Measurements from ENCODE around the gene PMPCA.

Gene PMPCA

GRCh38 chr9:136439481-136440408 is 29.3 kb downstream of the PMPCA start, which contains the start of gene INPP5E:
INPP5E (minus strand) TSS chr9:136439845; CDS start chr9:136439419, 426 bp downstream.
- H3K27ac ChIP-seq, result peak within 1 kb of the TSS; percentile 91
- peak; percentile 99 for TF ChIP-seq CTCF (conservative IDR thresholded peaks at IDR 0.05)

DNA sequence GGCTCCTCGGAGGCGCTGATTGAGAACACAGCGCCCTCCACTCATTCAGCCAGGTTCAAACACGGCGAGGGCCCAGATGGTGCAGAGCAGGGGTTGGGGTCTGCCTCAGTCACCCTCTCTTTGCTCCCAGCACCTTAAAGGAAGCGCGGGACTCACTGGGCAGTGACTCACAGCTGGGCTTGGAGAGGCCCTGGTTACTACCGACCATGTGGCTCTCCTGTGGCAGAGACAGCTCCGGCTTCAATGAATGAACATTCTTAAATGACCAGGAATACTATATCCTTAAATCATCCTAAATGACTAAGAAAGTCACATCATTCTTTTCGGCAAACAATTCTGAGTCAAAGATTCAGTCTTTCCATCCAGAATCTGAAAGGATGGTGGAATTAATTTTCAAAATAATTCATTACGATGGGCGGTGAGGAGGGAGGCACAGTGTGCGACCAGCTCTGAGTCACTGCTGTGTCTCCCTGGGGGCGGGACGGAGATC is 30.8 kb downstream of the PMPCA start:
- H3K27ac ChIP-seq, result peak overlapping the region; percentile 91
- no peak for TF ChIP-seq CTCF (conservative IDR thresholded peaks at IDR 0.05)

DNA sequence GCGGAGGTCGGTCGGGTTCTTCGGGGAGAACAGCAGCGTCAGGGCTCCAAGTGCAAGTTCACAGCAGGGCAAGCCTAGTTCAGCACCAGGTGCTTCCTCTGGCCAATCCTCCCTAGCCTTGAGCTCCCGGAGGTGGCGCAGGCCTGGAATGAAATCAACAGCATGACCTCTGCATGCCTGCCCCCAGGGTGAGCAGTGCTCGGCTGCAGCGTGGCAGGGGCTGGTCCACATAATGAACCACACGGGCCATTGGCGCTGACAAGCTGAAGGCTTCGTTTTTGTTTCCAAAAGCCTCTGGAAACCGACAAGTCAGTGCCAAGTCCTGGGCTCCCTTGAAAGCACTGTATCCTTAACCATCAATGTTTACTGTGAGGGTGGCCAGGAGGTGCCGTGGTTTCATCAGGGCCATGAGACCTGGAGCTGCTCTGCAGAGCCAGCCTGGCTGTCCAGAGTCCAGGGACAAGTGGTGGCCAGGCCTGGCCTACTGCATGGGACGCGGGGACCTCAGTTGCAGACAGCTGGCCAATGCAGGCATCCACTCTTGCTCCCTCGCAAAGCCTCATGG is 31.3 kb downstream of the PMPCA start:
- no peak overlapping the region; the same call in 1 of the 2 replicates for H3K27ac ChIP-seq
- no peak for TF ChIP-seq CTCF (conservative IDR thresholded peaks at IDR 0.05)

DNA sequence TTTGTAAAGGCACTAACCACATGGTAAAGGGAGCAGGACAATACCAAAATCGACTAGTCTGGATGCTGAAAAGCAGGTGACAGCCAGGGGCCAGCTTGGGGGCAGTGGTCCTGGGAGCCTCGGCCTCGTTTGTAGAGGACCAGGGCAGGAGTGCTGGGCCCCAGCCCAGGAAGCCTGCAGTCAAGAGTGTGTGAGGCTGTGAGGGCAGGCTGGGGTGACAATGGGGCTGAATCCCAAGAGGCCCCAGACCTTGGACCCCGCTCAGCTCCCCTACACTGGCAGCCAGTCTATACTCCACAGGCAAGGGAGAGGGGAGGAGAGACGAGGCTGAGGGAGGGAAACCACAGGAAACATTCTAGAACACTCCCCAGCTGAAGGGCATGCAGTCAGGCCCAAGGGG is 31.8 kb downstream of the PMPCA start:
- no peak for TF ChIP-seq CTCF (conservative IDR thresholded peaks at IDR 0.05)

GRCh38 chr9:136443087-136443486 is 32.6 kb downstream of the PMPCA start:
- no peak for TF ChIP-seq CTCF (conservative IDR thresholded peaks at IDR 0.05)
- H3K27ac ChIP-seq, result no peak overlapping the region

More for the DNA sequence above, 31.8 kb downstream of the PMPCA start:
- no peak overlapping the region for H3K27ac ChIP-seq

DNA sequence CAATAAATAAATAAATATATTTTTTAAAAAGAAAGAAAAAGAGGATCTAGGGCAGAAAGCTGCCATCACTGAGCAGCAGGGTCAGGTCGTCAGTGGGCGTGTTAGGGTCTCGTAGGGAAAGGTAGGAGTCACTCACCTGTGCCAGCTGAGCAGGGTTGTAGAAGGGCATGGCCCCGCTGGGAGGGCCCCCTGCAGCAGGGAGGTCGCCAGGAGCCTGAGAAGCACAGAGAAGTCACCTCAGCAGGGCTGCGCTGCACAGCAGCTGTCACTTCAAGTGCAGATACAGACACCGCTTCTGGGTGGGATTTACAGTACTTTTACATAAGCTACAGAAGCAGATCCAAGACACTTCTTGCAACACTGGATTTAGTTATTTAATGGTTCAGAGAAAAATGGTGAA is 33.2 kb downstream of the PMPCA start:
- H3K27ac ChIP-seq, result no peak overlapping the region
- no peak for TF ChIP-seq CTCF (conservative IDR thresholded peaks at IDR 0.05)

DNA sequence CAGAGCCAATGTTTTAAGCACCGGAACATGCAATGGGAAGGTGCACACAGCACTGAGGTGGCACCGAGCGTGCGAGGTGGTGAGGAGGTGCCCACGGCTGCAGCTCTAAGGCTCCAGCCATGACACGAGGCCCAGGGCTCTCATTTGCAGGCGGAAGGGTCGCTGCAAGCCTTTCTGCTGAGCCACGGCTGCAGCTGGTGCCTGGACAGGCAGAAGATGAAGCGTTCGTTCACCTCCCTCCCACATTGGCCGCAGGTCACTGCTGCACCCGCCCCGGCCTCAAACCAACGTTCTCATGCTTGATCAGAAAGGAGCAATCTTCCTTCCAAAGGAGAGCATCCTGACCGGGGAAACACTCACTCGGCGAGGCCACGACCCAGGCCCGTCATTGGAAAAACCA is 33.6 kb downstream of the PMPCA start:
- H3K27ac ChIP-seq, result no peak overlapping the region
- no peak for TF ChIP-seq CTCF (conservative IDR thresholded peaks at IDR 0.05)

All from VCaP (cell line).